Testis (tissue), 3 donors: Measurements from ENCODE around the gene PIK3C2B. TPM values are rescaled to one million over a fixed set of nuclear protein-coding genes. Genes with fewer than 3 reads are reported as not detected.

Experiments
- DNase-seq: peaks from one replicate; pipeline ENCODE4 v3.0.0-alpha.2; 2019
- H3K27ac ChIP-seq, 2 donors: fragments of 200-600 bp; sonication (generic); one replicate each; pipeline ENCODE4 v1.5.1; 2019
- H3K27me3 ChIP-seq: fragments of 200-600 bp; sonication (generic); one replicate; pipeline ENCODE4 v1.5.1; 2019
- H3K36me3 ChIP-seq: fragments of 200-600 bp; sonication (generic); one replicate; pipeline ENCODE4 v1.5.1; 2017; ENCODE audit warnings: low read depth; ENCODE audit errors: missing control alignments
- H3K4me1 ChIP-seq: fragments of 200-600 bp; sonication (generic); one replicate; pipeline ENCODE4 v1.5.1; 2019
- H3K4me3 ChIP-seq, 2 donors: fragments of 200-600 bp; sonication (generic); one replicate each; pipeline ENCODE4 v1.5.1; 2017 to 2019
- H3K9me3 ChIP-seq: fragments of 200-600 bp; sonication (generic); one replicate; pipeline ENCODE4 v1.5.1; 2017
- CTCF ChIP-seq, 3 experiments: fragments of 450-650 bp in 2 of 3; fragments of 200-600 bp in 1 of 3; sonication (generic) in 1 of 3; IDR thresholded peaks; one replicate each; pipeline ENCODE4 v1.5.1; 2016 to 2019; ENCODE audit warnings: antibody characterized with exemption in 3 of 3, mild to moderate bottlenecking in 2 of 3, moderate library complexity in 1 of 3
- POLR2A ChIP-seq: fragments of 450-650 bp; IDR thresholded peaks from one replicate; pipeline ENCODE4 v1.6.1; 2017; ENCODE audit warnings: antibody characterized with exemption, mild to moderate bottlenecking, moderate library complexity
- WGBS, 2 donors: methylation state at CpG; one replicate each; pipeline ENCODE4 v1.1.5; 2018; 5-methylcytosine and 5-hydroxymethylcytosine counted together
- intact Hi-C: fragments of 100-400 bp; cut with DNase I; formaldehyde crosslinking; loops from one replicate; pipeline ENCODE4 v1.15.1; 2023; ENCODE audit warnings: low total_unique reads
- polyA plus RNA-seq: library from polyadenylated mRNA; stranded (reverse); fragments of 350-450 nt; fragmentation: Illumina TruSeq; extraction: RNeasy Lipid Tissue Mini Kit (QIAGEN cat#74804); gene quantifications from one replicate; pipeline ENCODE4 v1.2.3, GENCODE V29; 2014; ENCODE audit warnings: low read depth, low replicate concordance; ENCODE audit not compliant: insufficient read depth
- total RNA-seq, 2 donors: library from RNA; depleted of rRNA; stranded (reverse); fragments of >200 nt; gene quantifications; one replicate each; pipeline ENCODE4 v1.2.3, GENCODE V29; 2016

The PIK3C2B gene
- total and polyA plus RNA-seq, 3 donors from 2014 or later = 7.6 to 20.1 (median 12.7) TPM

DNA sequence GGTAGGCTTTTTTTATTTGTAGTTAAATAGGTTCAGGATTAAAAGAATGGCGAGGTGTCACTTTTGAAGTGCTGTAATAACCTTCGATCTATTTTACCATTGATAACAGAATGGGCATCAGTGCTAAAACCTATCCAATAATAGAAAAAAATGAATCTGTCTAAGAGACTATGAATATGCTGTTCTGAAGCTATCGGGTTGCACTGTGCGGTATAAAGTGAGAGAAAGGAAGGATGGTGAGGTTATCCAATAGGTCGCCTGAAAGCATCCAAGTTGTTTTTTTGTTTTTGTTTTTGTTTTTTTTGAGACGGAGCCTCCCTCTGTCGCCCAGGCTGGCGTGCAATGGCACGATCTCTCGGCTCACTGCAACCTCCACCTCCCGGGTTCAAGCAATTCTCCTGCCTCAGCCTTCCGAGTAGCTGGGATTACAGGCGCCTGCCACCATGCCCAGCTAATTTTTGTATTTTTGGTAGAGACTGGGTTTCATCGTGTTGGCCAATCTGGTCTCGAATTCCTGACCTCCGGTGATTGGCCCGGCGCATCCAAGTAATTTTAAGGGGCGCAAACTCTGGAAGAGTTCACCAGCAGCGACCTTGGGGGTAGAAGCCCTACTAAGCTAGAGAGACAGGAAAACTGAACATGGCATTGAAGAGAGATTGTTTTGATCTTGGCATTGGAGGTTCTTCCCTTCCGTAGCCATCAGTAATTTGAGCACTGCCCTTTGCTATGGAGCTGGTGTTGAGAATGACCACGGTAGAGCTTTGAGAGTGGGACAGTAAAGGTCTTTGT lies 12.9 kb upstream of the PIK3C2B start:
- peaks cover 6% of the 10 kb centered on the region for H3K4me1 ChIP-seq
- H3K4me3 ChIP-seq = peak overlapping the region; percentile 63 to 75
- intact Hi-C loops = no loop called here
- no peaks in the 10 kb centered on the region for H3K9me3 ChIP-seq
- peak; percentile 38 for DNase-seq
- no peak for TF ChIP-seq POLR2A
- no peak for TF ChIP-seq CTCF (IDR thresholded peaks at IDR 0.05)
- no peaks in the 10 kb centered on the region for H3K36me3 ChIP-seq
- WGBS, 2 donors = 1% methylated on average over 22 of the region's 22 CpGs
- no peaks in the 10 kb centered on the region for H3K27me3 ChIP-seq
- peak overlapping the region; percentile 95 to 98 for H3K27ac ChIP-seq

- H3K36me3 ChIP-seq = no peaks in the 10 kb centered on the region
- H3K27me3 ChIP-seq = no peaks in the 10 kb centered on the region
- peak overlapping the region; percentile 95 to 98 for H3K27ac ChIP-seq
- peak; percentile 93 for DNase-seq
- peaks cover 6% of the 10 kb centered on the region for H3K4me1 ChIP-seq
- 0 to 1% methylated on average over 13 of the region's 13 CpGs for WGBS, 2 donors
- TF ChIP-seq POLR2A = no peak
- no peak for TF ChIP-seq CTCF (IDR thresholded peaks at IDR 0.05)
- H3K4me3 ChIP-seq = peak overlapping the region; percentile 63 to 75
- no peaks in the 10 kb centered on the region for H3K9me3 ChIP-seq
- intact Hi-C loops = no loop called here
Measured at GRCh38 chr1:204506969-204507316, 12.3 kb upstream of the PIK3C2B start.

- H3K4me1 ChIP-seq = peaks cover 6% of the 10 kb centered on the region
- TF ChIP-seq POLR2A (no peak), CTCF (IDR thresholded peaks at IDR 0.05) (no peak)
- DNase-seq = peak; percentile 84
- no peaks in the 10 kb centered on the region for H3K27me3 ChIP-seq
- 0 to 1% methylated on average over 27 of the region's 27 CpGs for WGBS, 2 donors
- H3K27ac ChIP-seq = peak overlapping the region; percentile 95 to 98
- H3K36me3 ChIP-seq = no peaks in the 10 kb centered on the region
- peak overlapping the region; percentile 63 to 75 for H3K4me3 ChIP-seq
- no peaks in the 10 kb centered on the region for H3K9me3 ChIP-seq
- intact Hi-C loops = no loop called here
Measured at GRCh38 chr1:204506201-204506968, 11.8 kb upstream of the PIK3C2B start.

DNA sequence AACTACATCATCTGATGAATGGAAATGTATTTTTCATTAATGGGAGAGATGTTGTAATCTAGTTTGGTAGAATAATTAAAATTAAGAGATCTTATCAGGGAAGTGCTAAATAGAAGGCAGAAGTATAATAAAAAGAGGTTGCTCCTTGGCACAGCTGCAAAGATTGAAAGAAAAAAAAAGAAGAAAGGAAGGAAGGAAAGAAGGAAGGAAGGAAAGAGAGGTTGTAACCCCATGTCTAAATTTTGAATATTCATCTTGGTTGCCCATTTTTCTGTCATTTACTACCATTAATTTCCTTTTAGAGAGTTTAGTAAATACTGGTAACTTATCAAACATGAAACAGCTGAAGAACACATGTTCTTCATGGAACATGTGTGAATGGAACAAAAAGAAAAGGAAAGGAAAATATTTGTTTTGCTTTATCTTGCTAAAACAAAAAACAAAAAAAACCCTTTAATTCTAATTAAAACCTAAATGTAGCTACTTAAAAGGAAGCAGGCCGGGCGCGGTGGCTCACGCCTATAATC lies 11.1 kb upstream of the PIK3C2B start:
- peak overlapping the region; percentile 95 to 98 for H3K27ac ChIP-seq
- H3K4me3 ChIP-seq = peak overlapping the region; percentile 63 to 75
- H3K36me3 ChIP-seq = no peaks in the 10 kb centered on the region
- DNase-seq = no peak
- TF ChIP-seq CTCF (IDR thresholded peaks at IDR 0.05) (no peak), POLR2A (no peak)
- WGBS, 2 donors = 0 to 1% methylated on average over 4 of the region's 4 CpGs
- H3K27me3 ChIP-seq = no peaks in the 10 kb centered on the region
- no peaks in the 10 kb centered on the region for H3K9me3 ChIP-seq
- peaks cover 6% of the 10 kb centered on the region for H3K4me1 ChIP-seq
- intact Hi-C loops = no loop called here
